GM11168 (cell line): ENCODE measurements around the gene PPM1J.

Experiments
- in situ Hi-C: fragments of 300-500 bp; cut with MboI; formaldehyde crosslinking; loops from one replicate; pipeline ENCODE4 v1.12.0; 2022; ENCODE audit warnings: low sequenced_read_pairs; ENCODE audit not compliant: unreplicated experiment

PPM1J gene

GRCh38 chr1:112708002-112708448 is 7.1 kb downstream of the PPM1J start:
- in situ Hi-C loops: loop anchor here (5.0 to 25.0 kb wide), 3 partner anchors 221 to 329 kb away; no protein-coding TSS in a partner anchor

- in situ Hi-C loops: loop anchor here (5.0 to 25.0 kb wide), 3 partner anchors 220 to 330 kb away; no protein-coding TSS in a partner anchor
These were observed 7.7 kb downstream of the PPM1J start for GRCh38 chr1:112707221-112708001.

- in situ Hi-C loops: loop anchor here (5.0 to 25.0 kb wide), 3 partner anchors 219 to 331 kb away; no protein-coding TSS in a partner anchor
These were observed 8.5 kb downstream of the PPM1J start, which contains the start of gene RHOC for GRCh38 chr1:112706505-112707220. RHOC (minus strand) TSS chr1:112707127; CDS start chr1:112703799, 3,328 bp downstream.

- in situ Hi-C loops: loop anchor here (5.0 to 25.0 kb wide), 3 partner anchors 218 to 332 kb away; no protein-coding TSS in a partner anchor
These were observed 10.1 kb downstream of the PPM1J start for GRCh38 chr1:112704934-112705627.

GRCh38 chr1:112704391-112704933 is 10.7 kb downstream of the PPM1J start:
- in situ Hi-C loops: loop anchor here (25.0 kb wide), 2 partner anchors 217 to 333 kb away; no protein-coding TSS in a partner anchor

GRCh38 chr1:112703706-112704105 is 11.4 kb downstream of the PPM1J start:
- in situ Hi-C loops: loop anchor here (25.0 kb wide), 2 partner anchors 216 to 334 kb away; no protein-coding TSS in a partner anchor

GRCh38 chr1:112702420-112703261 is 12.5 kb downstream of the PPM1J start:
- in situ Hi-C loops: loop anchor here (25.0 kb wide), 2 partner anchors 215 to 335 kb away; no protein-coding TSS in a partner anchor

GRCh38 chr1:112702067-112702395 is 13.1 kb downstream of the PPM1J start:
- in situ Hi-C loops: loop anchor here (25.0 kb wide), 2 partner anchors 215 to 335 kb away; no protein-coding TSS in a partner anchor

- in situ Hi-C loops: loop anchor here (25.0 kb wide), 2 partner anchors 214 to 336 kb away; no protein-coding TSS in a partner anchor
These were observed 13.7 kb downstream of the PPM1J start for GRCh38 chr1:112701227-112702066.

- in situ Hi-C loops: loop anchor here (25.0 kb wide), 2 partner anchors 213 to 337 kb away; no protein-coding TSS in a partner anchor
These were observed 14.6 kb downstream of the PPM1J start for GRCh38 chr1:112700290-112701226.

- in situ Hi-C loops: loop anchor here (25.0 kb wide), 2 partner anchors 212 to 338 kb away; no protein-coding TSS in a partner anchor
These were observed 15.5 kb downstream of the PPM1J start for GRCh38 chr1:112699425-112700144.

GRCh38 chr1:112698366-112699310 is 16.5 kb downstream of the PPM1J start:
- in situ Hi-C loops: no loop called here

GRCh38 chr1:112697781-112698201 is 17.3 kb downstream of the PPM1J start:
- in situ Hi-C loops: no loop called here

GRCh38 chr1:112696578-112697314 is 18.4 kb downstream of the PPM1J start:
- in situ Hi-C loops: no loop called here
